Stimulated activated naive CD8-positive, alpha-beta T cell treated with anti-CD3 and anti-CD28 coated beads, Interleukin-15, amount 100 ng/mL, for 72 hours (primary cell): ENCODE results near the gene NDEL1.
A peak's percentile ranks its signal among the peaks of the same experiment; 100 is the strongest.
"Not testable (repeated sequence)": the region's sequence is repeated elsewhere in the genome, so short reads cannot be mapped to it uniquely, and the experiment has no call there.

Source experiments
- ATAC-seq: fragments of 150-1000 bp; cut with Tn5 transposase; 2 replicates; pipeline ENCODE4 v1.10.0; 2021; ENCODE audit warnings: mild to moderate bottlenecking, moderate library complexity
- DNase-seq, 2 donors: peaks; one replicate each; pipeline ENCODE4 v3.0.0; 2021 to 2022
- H3K27ac Mint-ChIP-seq, 2 donors: one replicate each; pipeline ENCODE4 v1.8.0; 2022; ENCODE audit warnings: mild to moderate bottlenecking in 2 of 2, mixed read lengths in 2 of 2, moderate library complexity in 2 of 2
- H3K27me3 Mint-ChIP-seq: one replicate; pipeline ENCODE4 v1.8.0; 2022; ENCODE audit warnings: mixed read lengths
- H3K4me1 Mint-ChIP-seq: one replicate; pipeline ENCODE4 v1.8.0; 2022; ENCODE audit warnings: mild to moderate bottlenecking, mixed read lengths
- H3K4me3 Mint-ChIP-seq, 2 donors: one replicate each; pipeline ENCODE4 v1.8.0; 2022; ENCODE audit warnings: mild to moderate bottlenecking in 2 of 2, mixed read lengths in 2 of 2, moderate library complexity in 1 of 2
- H3K9me3 Mint-ChIP-seq, 2 donors: one replicate each; pipeline ENCODE4 v1.8.0; 2022; ENCODE audit warnings: mixed read lengths in 2 of 2

Gene NDEL1

DNA sequence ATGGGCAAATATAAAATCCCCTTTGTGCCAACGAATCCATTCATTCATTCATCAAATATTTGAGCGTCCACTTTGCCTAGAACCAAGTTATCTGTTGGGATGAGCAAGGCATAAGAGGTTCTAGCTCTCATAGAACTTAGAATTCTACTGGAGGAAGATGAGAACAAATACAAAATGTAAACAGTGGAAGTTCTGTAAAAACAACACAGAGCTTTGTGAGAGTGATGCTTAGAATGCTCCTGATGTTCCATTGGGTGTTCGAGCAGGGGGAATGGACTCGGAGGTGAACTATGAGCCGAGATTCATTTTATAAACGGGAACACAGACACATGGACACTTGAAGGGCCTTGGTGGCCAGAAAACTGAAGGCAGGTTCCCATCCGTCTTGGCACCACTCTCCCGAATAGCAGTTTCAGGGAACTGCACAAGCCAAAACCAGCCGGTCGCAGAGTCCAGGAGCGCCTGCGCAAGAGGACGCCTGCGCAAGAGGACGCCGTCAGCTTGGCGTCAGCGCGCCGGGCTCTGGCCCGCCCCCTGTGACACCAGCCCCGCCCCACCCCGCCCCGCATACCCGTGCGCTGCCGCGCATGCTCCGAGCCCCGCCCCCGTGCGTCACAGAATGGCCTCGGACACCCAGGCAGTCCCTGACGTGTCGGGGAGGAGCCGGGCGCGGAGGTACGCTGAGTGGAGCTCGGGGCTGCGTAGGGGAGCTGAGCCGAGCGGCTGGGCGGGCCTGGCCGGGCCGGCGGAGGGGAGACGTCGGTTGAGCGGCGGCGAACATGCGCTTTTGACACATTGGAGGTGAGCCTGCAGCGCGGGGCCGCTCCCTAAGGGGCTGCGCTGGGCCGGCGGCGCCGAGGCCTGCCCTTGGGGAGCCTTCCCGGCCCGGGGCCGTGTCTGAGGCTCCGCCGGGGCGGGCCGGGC is at the start of gene NDEL1:
Gene NDEL1, plus strand, starts transcription at position 640 of the 924 bp plus-strand sequence. CDS start 8,388 bp downstream, outside the sequence.
- Mint-ChIP-seq H3K4me3 (peak within 1 kb of the TSS; percentile 94 to 98), H3K9me3 (no peaks in the 10 kb centered on the region), H3K27ac (peak within 1 kb of the TSS; percentile 96 to 98), H3K4me1 (peaks cover 38% of the 10 kb centered on the region), H3K27me3 (no peaks in the 10 kb centered on the region)
- ATAC-seq, result peak; percentile 98
- peak; percentile 99 for DNase-seq

DNA sequence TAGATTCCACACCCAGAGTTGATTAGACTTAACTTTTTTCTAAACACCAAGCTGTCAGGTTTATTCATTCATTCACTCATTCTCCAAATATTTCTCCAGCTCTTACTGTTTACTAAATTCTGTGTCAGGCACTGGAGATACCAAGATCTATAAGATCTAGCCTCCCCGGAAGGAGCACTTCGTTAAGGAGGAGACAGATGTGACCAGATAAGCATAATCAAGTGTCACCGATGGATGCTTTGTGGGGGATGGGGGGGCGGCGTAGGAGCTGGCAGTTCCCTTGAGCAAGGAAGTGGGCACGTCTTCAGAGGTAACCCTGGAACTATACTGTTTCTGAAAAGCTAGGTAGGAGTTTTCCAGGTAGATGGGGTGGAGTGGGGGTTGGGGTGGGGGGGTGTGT is 48.8 kb upstream of the NDEL1 start:
- Mint-ChIP-seq H3K9me3 (no peaks in the 10 kb centered on the region), H3K27ac (peak overlapping the region in 1 of 2 donors; percentile 33), H3K4me1 (peaks cover 27% of the 10 kb centered on the region), H3K4me3 (no peak overlapping the region), H3K27me3 (no peaks in the 10 kb centered on the region)
- ATAC-seq, result no peak
- no peak for DNase-seq

- ATAC-seq (no peak), DNase-seq (no peak)
- Mint-ChIP-seq H3K9me3 (no peaks in the 10 kb centered on the region), H3K27ac (no peak overlapping the region), H3K27me3 (no peaks in the 10 kb centered on the region), H3K4me3 (no peak overlapping the region), H3K4me1 (peaks cover 28% of the 10 kb centered on the region)
These were observed 47.6 kb upstream of the NDEL1 start for GRCh38 chr17:8387914-8388651.

DNA sequence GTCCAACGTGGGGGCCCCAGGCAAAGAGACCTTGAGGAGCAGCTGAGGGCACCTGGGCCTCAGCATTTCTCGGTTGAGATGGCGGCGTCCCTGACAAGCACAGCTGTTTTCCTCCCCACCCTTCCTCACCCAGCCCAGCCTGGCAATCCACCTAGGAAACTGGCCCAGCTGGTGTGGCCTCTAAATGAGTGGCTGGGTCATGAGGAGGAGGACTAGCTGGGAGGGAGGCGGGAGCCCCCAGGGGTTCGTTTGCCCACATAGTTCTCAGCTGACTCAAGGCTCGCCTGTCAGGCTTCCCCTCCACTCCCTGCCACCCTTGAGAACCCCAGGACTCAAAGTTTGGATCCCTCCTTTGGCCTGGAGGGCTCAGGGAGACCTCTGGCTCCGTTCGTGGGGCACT is 44.0 kb upstream of the NDEL1 start:
- peaks cover 15% of the 10 kb centered on the region for H3K4me1 Mint-ChIP-seq
- H3K27ac Mint-ChIP-seq, result no peak overlapping the region
- H3K27me3 Mint-ChIP-seq, result no peaks in the 10 kb centered on the region
- no peak for DNase-seq
- ATAC-seq, result no peak
- peaks cover 0 to 8% of the 10 kb centered on the region in 2 donors for H3K9me3 Mint-ChIP-seq
- no peak overlapping the region for H3K4me3 Mint-ChIP-seq

DNA sequence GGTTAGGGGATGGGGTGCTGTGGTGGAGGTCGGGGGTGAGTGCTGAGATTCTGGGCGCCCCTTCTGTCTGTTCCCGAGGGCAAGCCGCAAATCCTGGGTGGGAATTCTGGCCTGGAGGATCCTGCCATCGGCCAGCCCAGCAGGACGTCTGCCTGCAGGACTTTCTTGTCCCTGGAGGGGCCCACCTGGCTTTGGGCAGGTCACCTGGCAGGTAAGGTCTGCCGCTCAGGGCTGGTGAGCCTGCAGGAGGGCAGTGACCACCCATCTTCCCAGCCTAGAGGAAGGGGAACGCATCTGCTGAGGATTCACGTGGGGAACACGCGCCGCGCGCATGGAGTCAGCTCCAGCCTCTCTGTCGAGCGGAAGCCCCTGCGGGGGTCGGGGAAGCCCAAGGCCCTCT is 43.4 kb upstream of the NDEL1 start:
- ATAC-seq (no peak), DNase-seq (no peak)
- Mint-ChIP-seq H3K27me3 (peaks cover under 1% of the 10 kb centered on the region), H3K4me1 (peaks cover 13% of the 10 kb centered on the region), H3K9me3 (peaks cover 0 to 8% of the 10 kb centered on the region in 2 donors), H3K27ac (no peak overlapping the region), H3K4me3 (no peak overlapping the region)

DNA sequence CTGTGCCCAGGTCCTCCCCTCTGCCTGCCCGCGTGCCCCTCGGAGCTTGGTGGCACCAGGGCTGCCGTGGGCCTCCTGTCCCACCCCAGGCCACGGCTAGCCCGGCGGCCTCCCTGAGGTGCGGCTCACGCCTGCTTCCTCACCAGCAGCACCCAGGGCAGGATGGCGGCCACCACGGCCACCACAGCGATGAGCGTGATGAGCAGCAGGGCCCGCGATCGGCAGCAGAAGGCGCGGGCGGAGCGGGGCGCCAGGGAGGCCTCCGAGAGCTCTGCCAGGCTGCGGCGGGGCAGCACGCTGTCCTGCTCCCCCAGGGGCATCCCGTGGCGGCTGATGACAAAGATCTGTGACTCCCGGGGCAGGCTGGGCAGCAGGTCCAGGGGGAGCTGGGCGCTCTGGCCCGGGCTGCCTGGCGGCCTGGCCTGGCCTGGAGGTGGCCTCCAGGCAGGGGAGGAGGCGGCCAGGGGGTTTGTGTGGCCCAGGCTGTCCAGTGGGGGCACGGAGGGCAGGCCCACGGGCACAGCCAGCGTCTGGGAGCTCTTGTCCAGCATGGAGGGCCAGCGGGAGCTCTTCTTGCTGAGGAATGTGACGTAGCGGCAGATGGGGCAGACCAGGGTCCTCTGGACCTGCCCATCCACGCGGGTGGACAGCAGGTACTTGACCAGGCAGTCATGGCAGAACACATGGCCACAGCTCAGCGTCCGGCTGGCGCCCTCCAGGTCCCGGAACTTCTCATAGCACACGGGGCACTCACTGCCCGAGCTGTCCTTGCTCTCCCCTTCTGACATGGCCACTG is 42.8 kb upstream of the NDEL1 start:
- Mint-ChIP-seq H3K27me3 (peaks cover 7% of the 10 kb centered on the region), H3K4me1 (peaks cover 13% of the 10 kb centered on the region), H3K4me3 (peak overlapping the region in 1 of 2 donors; percentile 55), H3K27ac (peak overlapping the region; percentile 94 to 98), H3K9me3 (peaks cover 0 to 8% of the 10 kb centered on the region in 2 donors)
- DNase-seq, result no peak
- ATAC-seq, result peak; percentile 17

- Mint-ChIP-seq H3K27ac (peak overlapping the region; percentile 94 to 98), H3K27me3 (peaks cover 14% of the 10 kb centered on the region), H3K4me3 (peak overlapping the region; percentile 30 to 55), H3K9me3 (peaks cover 0 to 8% of the 10 kb centered on the region in 2 donors), H3K4me1 (peaks cover 13% of the 10 kb centered on the region)
- peak; percentile 97 for ATAC-seq
- peak in 1 of 2 donors; percentile 43 for DNase-seq
These were observed 42.0 kb upstream of the NDEL1 start for GRCh38 chr17:8393470-8394231.

DNA sequence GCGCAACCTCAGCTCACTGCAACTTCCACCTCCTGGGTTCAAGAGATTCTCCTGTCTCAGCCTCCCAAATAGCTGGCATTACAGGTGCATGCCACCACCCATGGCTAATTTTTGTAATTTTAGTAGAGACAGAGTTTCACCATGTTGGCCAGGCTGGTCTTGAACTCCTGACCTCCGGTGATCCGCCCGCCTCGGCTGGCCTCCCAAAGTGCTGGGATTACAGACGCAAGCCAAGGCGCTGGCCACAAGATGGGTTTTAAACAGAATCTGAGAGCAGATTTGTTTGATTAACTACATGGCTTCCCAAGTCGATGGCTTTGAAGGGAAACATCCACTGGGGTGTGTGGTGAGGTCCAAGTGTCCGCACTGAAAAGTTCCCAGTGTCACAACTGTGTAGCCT is 41.2 kb upstream of the NDEL1 start:
- Mint-ChIP-seq H3K4me1 (peaks cover 13% of the 10 kb centered on the region), H3K27me3 (peaks cover 15% of the 10 kb centered on the region)
- ATAC-seq, H3K9me3 Mint-ChIP-seq, DNase-seq, H3K27ac Mint-ChIP-seq, H3K4me3 Mint-ChIP-seq: not testable (repeated sequence)

- H3K27me3 Mint-ChIP-seq, result peaks cover 23% of the 10 kb centered on the region
- no peak within 1 kb of the TSS for H3K27ac Mint-ChIP-seq
- H3K9me3 Mint-ChIP-seq, result peaks cover 0 to 8% of the 10 kb centered on the region in 2 donors
- peaks cover 13% of the 10 kb centered on the region for H3K4me1 Mint-ChIP-seq
- DNase-seq, result no peak
- no peak within 1 kb of the TSS for H3K4me3 Mint-ChIP-seq
- no peak for ATAC-seq
These were observed 38.0 kb upstream of the NDEL1 start, which contains the start of gene RNF222 for GRCh38 chr17:8397636-8398035. RNF222 (minus strand) TSS chr17:8397827; CDS start chr17:8393461, 4,366 bp downstream.

GRCh38 chr17:8398980-8399379 is 36.7 kb upstream of the NDEL1 start:
- no peak overlapping the region for H3K27ac Mint-ChIP-seq
- DNase-seq (no peak), ATAC-seq (no peak)
- peaks cover 2% of the 10 kb centered on the region for H3K4me1 Mint-ChIP-seq
- H3K27me3 Mint-ChIP-seq, result peaks cover 23% of the 10 kb centered on the region
- H3K4me3 Mint-ChIP-seq, result no peak overlapping the region
- H3K9me3 Mint-ChIP-seq, result peaks cover 0 to 8% of the 10 kb centered on the region in 2 donors

DNA sequence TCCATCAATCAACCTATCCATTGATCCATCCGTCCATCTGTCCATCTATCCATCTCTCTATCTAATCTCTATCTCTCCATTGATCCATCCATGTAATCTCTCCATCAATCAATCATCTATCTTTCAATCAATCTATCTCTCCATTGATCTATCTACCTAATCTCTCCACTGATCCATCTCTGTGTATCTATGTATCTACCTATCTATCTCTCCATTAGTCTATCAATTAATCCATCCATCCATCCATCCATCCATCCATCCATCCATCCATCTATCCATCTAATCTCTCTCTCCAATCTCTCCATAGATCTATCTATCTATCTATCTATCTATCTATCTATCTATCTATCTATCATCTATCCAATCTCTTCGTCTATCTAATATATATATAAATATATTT is 34.6 kb upstream of the NDEL1 start:
- Mint-ChIP-seq H3K27me3 (peaks cover 23% of the 10 kb centered on the region), H3K4me3 (no peak overlapping the region), H3K9me3 (no peaks in the 10 kb centered on the region), H3K27ac (no peak overlapping the region), H3K4me1 (no peaks in the 10 kb centered on the region)
- ATAC-seq (no peak), DNase-seq (no peak)

- Mint-ChIP-seq H3K4me1 (peaks cover under 1% of the 10 kb centered on the region), H3K9me3 (no peaks in the 10 kb centered on the region), H3K27ac (no peak overlapping the region), H3K27me3 (peaks cover 18% of the 10 kb centered on the region), H3K4me3 (no peak overlapping the region)
- no peak for DNase-seq
- ATAC-seq, result no peak
These were observed 32.7 kb upstream of the NDEL1 start for GRCh38 chr17:8402921-8403536.

GRCh38 chr17:8405499-8406016 is 30.1 kb upstream of the NDEL1 start:
- H3K9me3 Mint-ChIP-seq, result no peaks in the 10 kb centered on the region
- DNase-seq, result no peak
- no peak overlapping the region for H3K27ac Mint-ChIP-seq
- H3K4me1 Mint-ChIP-seq, result peaks cover 15% of the 10 kb centered on the region
- ATAC-seq, result no peak
- peaks cover 18% of the 10 kb centered on the region for H3K27me3 Mint-ChIP-seq
- H3K4me3 Mint-ChIP-seq, result no peak overlapping the region

DNA sequence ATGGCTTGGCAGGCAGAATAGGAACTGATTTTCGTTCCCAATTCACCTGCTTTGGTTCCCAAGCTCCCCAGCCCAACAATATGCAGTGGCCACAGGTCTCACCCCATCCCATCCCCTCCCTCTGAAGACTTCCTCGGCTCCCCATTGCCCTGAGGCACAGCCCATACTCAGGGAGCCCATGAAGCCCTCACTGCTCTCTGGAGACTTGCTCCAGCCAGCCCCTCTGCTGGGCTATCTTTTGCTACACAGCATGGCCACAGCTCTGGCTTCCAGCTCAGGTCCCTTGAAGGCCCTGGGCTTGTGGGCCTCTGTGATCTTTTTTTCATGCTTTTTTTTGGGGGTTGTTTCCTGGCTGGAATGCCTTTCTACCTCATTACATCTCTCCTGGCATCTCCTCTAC is 29.5 kb upstream of the NDEL1 start:
- DNase-seq (no peak), ATAC-seq (no peak)
- H3K27me3 Mint-ChIP-seq, result peaks cover 16% of the 10 kb centered on the region
- H3K9me3 Mint-ChIP-seq, result no peaks in the 10 kb centered on the region
- peaks cover 16% of the 10 kb centered on the region for H3K4me1 Mint-ChIP-seq
- H3K4me3 Mint-ChIP-seq, result no peak overlapping the region
- H3K27ac Mint-ChIP-seq, result no peak overlapping the region
